GM12878 (cell line): ENCODE measurements around the gene KRTAP10-2.

Experiments
- EP300 ChIP-seq, 2 experiments: fragments of 150-350 bp in 1 of 2; IDR thresholded peaks; 2 replicates each; pipeline ENCODE4 v1.6.1; 2011 to 2012; ENCODE audit warnings: low read depth in 2 of 2, low read length in 2 of 2, borderline replicate concordance in 1 of 2, improper control_type of control experiment in 1 of 2, inconsistent platforms in 1 of 2; ENCODE audit not compliant: control insufficient read depth in 1 of 2
- YY1 ChIP-seq: IDR thresholded peaks from 2 replicates; pipeline ENCODE4 v1.6.1; 2011; ENCODE audit warnings: low read depth, mild to moderate bottlenecking, low read length
- TF ChIP-seq, protein P1 (sequence below), 3 experiments: IDR thresholded peaks in 2 of 3; conservative IDR thresholded peaks in 1 of 3; 2 replicates each; pipeline ENCODE4 v1.5.1; 2011; ENCODE audit warnings: low read depth in 3 of 3, low read length in 3 of 3, mild to moderate bottlenecking in 3 of 3, control low read depth in 2 of 3, moderate library complexity in 2 of 3, inconsistent platforms in 1 of 3, mixed read lengths in 1 of 3; ENCODE audit not compliant: control insufficient read depth in 2 of 3, insufficient read depth in 1 of 3; ENCODE audit errors: extremely low read depth in 1 of 3
- TF ChIP-seq, protein P2 (sequence below): IDR thresholded peaks from 2 replicates; pipeline ENCODE4 v1.6.1; 2011; ENCODE audit warnings: low read depth, mild to moderate bottlenecking, low read length, moderate library complexity, borderline replicate concordance; ENCODE audit errors: extremely low read depth

- TF ChIP-seq, protein P1, sequence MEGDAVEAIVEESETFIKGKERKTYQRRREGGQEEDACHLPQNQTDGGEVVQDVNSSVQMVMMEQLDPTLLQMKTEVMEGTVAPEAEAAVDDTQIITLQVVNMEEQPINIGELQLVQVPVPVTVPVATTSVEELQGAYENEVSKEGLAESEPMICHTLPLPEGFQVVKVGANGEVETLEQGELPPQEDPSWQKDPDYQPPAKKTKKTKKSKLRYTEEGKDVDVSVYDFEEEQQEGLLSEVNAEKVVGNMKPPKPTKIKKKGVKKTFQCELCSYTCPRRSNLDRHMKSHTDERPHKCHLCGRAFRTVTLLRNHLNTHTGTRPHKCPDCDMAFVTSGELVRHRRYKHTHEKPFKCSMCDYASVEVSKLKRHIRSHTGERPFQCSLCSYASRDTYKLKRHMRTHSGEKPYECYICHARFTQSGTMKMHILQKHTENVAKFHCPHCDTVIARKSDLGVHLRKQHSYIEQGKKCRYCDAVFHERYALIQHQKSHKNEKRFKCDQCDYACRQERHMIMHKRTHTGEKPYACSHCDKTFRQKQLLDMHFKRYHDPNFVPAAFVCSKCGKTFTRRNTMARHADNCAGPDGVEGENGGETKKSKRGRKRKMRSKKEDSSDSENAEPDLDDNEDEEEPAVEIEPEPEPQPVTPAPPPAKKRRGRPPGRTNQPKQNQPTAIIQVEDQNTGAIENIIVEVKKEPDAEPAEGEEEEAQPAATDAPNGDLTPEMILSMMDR (IDR thresholded peaks at IDR 0.05 in 2 of 3, conservative IDR thresholded peaks at IDR 0.05 in 1 of 3; ENCODE audit: control insufficient read depth in 2 of 3, extremely low read depth in 1 of 3, insufficient read depth in 1 of 3, low read depth in 3 of 3, low read length in 3 of 3), result no peak
- TF ChIP-seq, protein P2, sequence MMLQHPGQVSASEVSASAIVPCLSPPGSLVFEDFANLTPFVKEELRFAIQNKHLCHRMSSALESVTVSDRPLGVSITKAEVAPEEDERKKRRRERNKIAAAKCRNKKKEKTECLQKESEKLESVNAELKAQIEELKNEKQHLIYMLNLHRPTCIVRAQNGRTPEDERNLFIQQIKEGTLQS, result no peak
- TF ChIP-seq YY1, result no peak
- TF ChIP-seq EP300 (IDR thresholded peaks at IDR 0.05; ENCODE audit: borderline replicate concordance in 1 of 2, control insufficient read depth in 1 of 2, low read depth in 2 of 2, low read length in 2 of 2), result no peak
Observed at GRCh38 chr21:44531606-44532564, 19.4 kb downstream of the KRTAP10-2 start.
